ENCODE results near the gene IFNAR1. TPM values are rescaled to one million over a fixed set of nuclear protein-coding genes. Genes with fewer than 3 reads are reported as not detected.

Gene IFNAR1
- total RNA-seq, 1 experiment from 2014 or later: 14.2 TPM

- no peaks in the 10 kb centered on the region for H3K4me1 ChIP-seq (ENCODE audit: insufficient read depth, low read length)
- peaks cover 16 to 17% of the 10 kb centered on the region in 2 experiments for H3K4me1 Mint-ChIP-seq
- WGBS (ENCODE audit: extremely low coverage, insufficient read length, low lambda C conversion rate): no CpG with 5 or more reads among the region's 4 CpGs
- H3K9me3 ChIP-seq (ENCODE audit: control insufficient read depth, low read depth, low read length): no peaks in the 10 kb centered on the region
- no peak overlapping the region for H4K8ac ChIP-seq (replicated peaks; ENCODE audit: insufficient read length, low read depth, low read length)
- H3K4me3 Mint-ChIP-seq: no peak overlapping the region
- no peak overlapping the region for H3K27ac ChIP-seq (ENCODE audit: insufficient read length, low read depth, low read length)
- no peak overlapping the region for H2AFZ ChIP-seq (ENCODE audit: low read length)
- no peaks in the 10 kb centered on the region for H3K23me2 ChIP-seq (ENCODE audit: insufficient read length, low read depth, low read length, poor library complexity, severe bottlenecking)
- no peak overlapping the region for H3K14ac ChIP-seq (ENCODE audit: insufficient read depth, low read length)
- H3K23ac ChIP-seq (ENCODE audit: insufficient read length, low read depth, low read length): no peak overlapping the region
- H2BK20ac ChIP-seq (ENCODE audit: low read depth, low read length, poor library complexity, severe bottlenecking): no peak overlapping the region
- DNase-seq: no peak
- no peak overlapping the region for H2BK15ac ChIP-seq (ENCODE audit: low read depth, low read length)
- no peak overlapping the region for H3K9ac ChIP-seq (ENCODE audit: extremely low read depth, insufficient read length, low read length)
- no peak overlapping the region for H3K4me2 ChIP-seq (ENCODE audit: insufficient read depth, insufficient read length, low read length)
- no peak for TF ChIP-seq CTCF (conservative IDR thresholded peaks at IDR 0.05)
- H4K91ac ChIP-seq (ENCODE audit: insufficient read length, low read depth, low read length): no peak overlapping the region
- no peak overlapping the region for H4K5ac ChIP-seq (ENCODE audit: insufficient read length, low read depth, low read length)
- H3K79me2 ChIP-seq (ENCODE audit: insufficient read depth, low read length): no peaks in the 10 kb centered on the region
- H3K56ac ChIP-seq (ENCODE audit: insufficient read length, low read depth, low read length): no peak overlapping the region
- H3K27me3 Mint-ChIP-seq (ENCODE audit: low read depth): no peaks in the 10 kb centered on the region; the same call in 1 of the 2 replicates
- H3K4ac ChIP-seq (ENCODE audit: low read depth, low read length): no peak overlapping the region
- H3K36me3 Mint-ChIP-seq (ENCODE audit: insufficient read depth in 1 of 3, low read depth in 3 of 3): peaks cover 7 to 24% (median 20%) of the 10 kb centered on the region in 3 experiments; a peak in 5 of 7 replicates
- H3K79me1 ChIP-seq (ENCODE audit: insufficient read depth, low read depth, low read length, poor library complexity, severe bottlenecking): no peaks in the 10 kb centered on the region
- H3T11ph ChIP-seq (ENCODE audit: low read length): no peak overlapping the region
- H3K9me3 Mint-ChIP-seq: peaks cover 0 to 4% of the 10 kb centered on the region in 2 experiments; a peak in 3 of 5 replicates
- H2BK5ac ChIP-seq (ENCODE audit: insufficient read length, low read length): no peak overlapping the region
- H4K20me1 ChIP-seq (ENCODE audit: control insufficient read depth, insufficient read depth, insufficient read length): no peaks in the 10 kb centered on the region
- H2BK120ac ChIP-seq (ENCODE audit: low read depth, low read length, poor library complexity, severe bottlenecking): no peak overlapping the region
- H2AK5ac ChIP-seq (ENCODE audit: insufficient read length, low read length): no peak overlapping the region
- H3K27me3 ChIP-seq (ENCODE audit: insufficient read depth, low read length): no peaks in the 10 kb centered on the region
- H3K18ac ChIP-seq (ENCODE audit: insufficient read length, low read depth, low read length): no peak overlapping the region
- H3K27ac Mint-ChIP-seq: no peak overlapping the region
- no peak overlapping the region for H2BK12ac ChIP-seq (ENCODE audit: insufficient read length, low read depth, low read length)
Measured at GRCh38 chr21:33359446-33359845, 34.7 kb downstream of the IFNAR1 start.
